ENCODE data around the gene TDRKH. TPM values are rescaled to one million over a fixed set of nuclear protein-coding genes. Genes with fewer than 3 reads are reported as not detected.

TDRKH gene
- total RNA-seq, 2 experiments from 2014 or later, result 10.2 to 21.1 TPM

- H3K79me2 ChIP-seq (ENCODE audit: insufficient read depth, low read depth, low read length), result no peaks in the 10 kb centered on the region
- no peaks in the 10 kb centered on the region for H3K36me3 ChIP-seq (ENCODE audit: insufficient read depth, low read length)
- H3K4me3 ChIP-seq (ENCODE audit: low read depth, low read length, poor library complexity, severe bottlenecking), result no peak overlapping the region
- H3K27ac ChIP-seq (ENCODE audit: low read depth, low read length, poor library complexity, severe bottlenecking), result no peak overlapping the region
- no peak for TF ChIP-seq EZH2phosphoT487 (IDR thresholded peaks at IDR 0.05; ENCODE audit: borderline replicate concordance, low read depth, low read length)
- intact Hi-C loops (cut with micrococcal nuclease; ENCODE audit: unreplicated experiment), result no loop called here
- H3K4me1 ChIP-seq (ENCODE audit: insufficient read depth, low read length, poor library complexity, severe bottlenecking), result no peaks in the 10 kb centered on the region
- DNase-seq (ENCODE audit: low spot score), result no peak
- peaks cover 18% of the 10 kb centered on the region; the same call in 1 of the 2 replicates for H3K9me3 ChIP-seq (ENCODE audit: low read length)
- H3K9me2 ChIP-seq (ENCODE audit: insufficient read depth, low read length), result no peaks in the 10 kb centered on the region
- no peak overlapping the region for H3K4me2 ChIP-seq (ENCODE audit: low read length)
- POLR2A ChIA-PET, result no interaction called here
- no peak overlapping the region for H2AFZ ChIP-seq (ENCODE audit: low read length)
- no peaks in the 10 kb centered on the region for H4K20me1 ChIP-seq (ENCODE audit: insufficient read depth, low read length)
- BruUV-seq (replicated peaks), result no TSS peak
- CTCF ChIA-PET (ENCODE audit: unreplicated experiment), result no interaction called here
These were observed 48.8 kb downstream of the TDRKH start for GRCh38 chr1:151741516-151741915.

GRCh38 chr1:151739590-151740355, 50.5 kb downstream of the TDRKH start:
- H3K4me1 ChIP-seq (ENCODE audit: insufficient read depth, low read length, poor library complexity, severe bottlenecking), result no peaks in the 10 kb centered on the region
- H3K4me3 ChIP-seq (ENCODE audit: low read depth, low read length, poor library complexity, severe bottlenecking), result no peak overlapping the region
- no peaks in the 10 kb centered on the region for H3K79me2 ChIP-seq (ENCODE audit: insufficient read depth, low read depth, low read length)
- no peak for TF ChIP-seq CTCF (conservative IDR thresholded peaks at IDR 0.05; ENCODE audit: low read length)
- no peak for TF ChIP-seq EZH2phosphoT487 (IDR thresholded peaks at IDR 0.05; ENCODE audit: borderline replicate concordance, low read depth, low read length)
- no peak overlapping the region for H3K4me2 ChIP-seq (ENCODE audit: low read length)
- H4K20me1 ChIP-seq (ENCODE audit: insufficient read depth, low read length), result no peaks in the 10 kb centered on the region
- POLR2A ChIA-PET, result no interaction called here
- BruUV-seq (replicated peaks), result no TSS peak
- no peak for DNase-seq (ENCODE audit: low spot score)
- no peak overlapping the region for H3K27ac ChIP-seq (ENCODE audit: low read depth, low read length, poor library complexity, severe bottlenecking)
- CTCF ChIA-PET (ENCODE audit: unreplicated experiment), result no interaction called here
- H3K9me3 ChIP-seq (ENCODE audit: low read length), result peaks cover 18% of the 10 kb centered on the region; the same call in 1 of the 2 replicates
- no peaks in the 10 kb centered on the region for H3K9me2 ChIP-seq (ENCODE audit: insufficient read depth, low read length)
- no peaks in the 10 kb centered on the region for H3K36me3 ChIP-seq (ENCODE audit: insufficient read depth, low read length)
- no peak overlapping the region for H2AFZ ChIP-seq (ENCODE audit: low read length)
- intact Hi-C loops (cut with micrococcal nuclease; ENCODE audit: unreplicated experiment), result loop anchor here (10.0 kb wide), 2 partner anchors 295 to 435 kb away; no protein-coding TSS in a partner anchor

GRCh38 chr1:151737479-151737878, 52.8 kb downstream of the TDRKH start:
- CTCF ChIA-PET (ENCODE audit: unreplicated experiment), result no interaction called here

More at GRCh38 chr1:151737479-151737878, 52.8 kb downstream of the TDRKH start:
- DNase-seq (ENCODE audit: low spot score), result peak; percentile 8
- no peak for TF ChIP-seq CTCF (conservative IDR thresholded peaks at IDR 0.05; ENCODE audit: low read length)
- TF ChIP-seq EZH2phosphoT487 (IDR thresholded peaks at IDR 0.05; ENCODE audit: borderline replicate concordance, low read depth, low read length), result no peak
- Histone ChIP-seq H3K79me2 (ENCODE audit: insufficient read depth, low read depth, low read length) (no peaks in the 10 kb centered on the region), H3K9me2 (ENCODE audit: insufficient read depth, low read length) (no peaks in the 10 kb centered on the region), H4K20me1 (ENCODE audit: insufficient read depth, low read length) (no peaks in the 10 kb centered on the region), H3K4me2 (ENCODE audit: low read length) (no peak overlapping the region), H3K27ac (ENCODE audit: low read depth, low read length, poor library complexity, severe bottlenecking) (no peak overlapping the region), H3K36me3 (ENCODE audit: insufficient read depth, low read length) (no peaks in the 10 kb centered on the region), H3K4me1 (ENCODE audit: insufficient read depth, low read length, poor library complexity, severe bottlenecking) (no peaks in the 10 kb centered on the region), H3K9me3 (ENCODE audit: low read length) (peaks cover 18% of the 10 kb centered on the region; the same call in 1 of the 2 replicates), H3K4me3 (ENCODE audit: low read depth, low read length, poor library complexity, severe bottlenecking) (no peak overlapping the region), H2AFZ (ENCODE audit: low read length) (no peak overlapping the region)
- no TSS peak for BruUV-seq (replicated peaks)
- intact Hi-C loops (cut with micrococcal nuclease; ENCODE audit: unreplicated experiment), result loop anchor here (10.0 kb wide), 2 partner anchors 293 to 433 kb away; no protein-coding TSS in a partner anchor
- POLR2A ChIA-PET, result interaction anchor here (0.6 kb wide), 1 partner anchor 1398 kb away, joined by 5 read pairs; no protein-coding TSS in a partner anchor

Measured in OCI-LY7 (cell line).